ENCODE measurements around the gene REM2. TPM values are rescaled to one million over a fixed set of nuclear protein-coding genes. Genes with fewer than 3 reads are reported as not detected.

The REM2 gene
- total RNA-seq, 1 experiment from 2014 or later = 0.73 TPM

DNA sequence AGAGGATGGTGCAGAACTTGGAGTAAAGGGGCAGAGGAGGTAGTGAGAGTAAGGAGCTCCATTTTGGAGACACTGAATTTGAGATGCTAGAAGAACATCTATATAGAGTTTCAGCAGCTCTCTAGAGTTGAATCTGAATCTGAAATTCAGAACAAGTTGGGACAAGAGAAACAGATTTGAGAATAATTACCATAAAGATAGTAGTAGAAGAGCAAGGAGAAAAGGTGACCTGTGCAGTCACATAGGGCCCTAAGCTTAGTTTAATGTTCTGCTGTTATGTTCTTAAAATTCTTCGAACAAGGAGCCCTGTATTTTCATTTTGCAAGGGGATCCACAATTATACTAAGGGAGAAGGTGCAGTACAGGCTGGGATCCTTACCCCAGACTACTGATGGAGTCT lies 7.4 kb downstream of the REM2 start:
- H3K36me3 ChIP-seq (replicated peaks; ENCODE audit: control insufficient read depth, insufficient read depth, low read length) = no peaks in the 10 kb centered on the region
- H3K4me3 ChIP-seq (ENCODE audit: insufficient read depth, low read depth, low read length) = no peak overlapping the region
- H3K27me3 ChIP-seq (ENCODE audit: control insufficient read depth, insufficient read depth, low read length) = peaks cover 10% of the 10 kb centered on the region
- DNase-seq = no peak

DNA sequence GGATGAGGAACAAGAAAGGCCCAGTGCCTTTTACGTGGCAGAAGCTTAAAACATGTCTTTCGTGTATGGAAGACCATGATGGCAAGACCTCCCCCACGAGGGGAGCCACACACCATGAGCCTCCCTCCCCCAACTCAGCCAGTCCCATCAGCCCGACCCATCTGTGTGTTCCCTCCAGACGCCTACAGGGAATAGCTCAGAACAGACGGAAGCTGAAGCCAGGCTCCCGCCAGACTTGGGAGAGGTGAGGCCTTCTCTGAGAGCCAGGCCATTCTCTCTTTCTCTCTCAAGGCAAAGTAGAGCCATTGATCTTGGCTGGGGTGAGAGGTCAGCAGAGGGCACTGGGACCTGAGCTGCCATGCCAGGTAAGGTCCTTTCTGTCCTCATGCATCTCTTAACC lies 9.5 kb downstream of the REM2 start:
- peaks cover 20% of the 10 kb centered on the region for H3K27me3 ChIP-seq (ENCODE audit: control insufficient read depth, insufficient read depth, low read length)
- no peak overlapping the region for H3K4me3 ChIP-seq (ENCODE audit: insufficient read depth, low read depth, low read length)
- no peaks in the 10 kb centered on the region for H3K36me3 ChIP-seq (replicated peaks; ENCODE audit: control insufficient read depth, insufficient read depth, low read length)
- DNase-seq = no peak

DNA sequence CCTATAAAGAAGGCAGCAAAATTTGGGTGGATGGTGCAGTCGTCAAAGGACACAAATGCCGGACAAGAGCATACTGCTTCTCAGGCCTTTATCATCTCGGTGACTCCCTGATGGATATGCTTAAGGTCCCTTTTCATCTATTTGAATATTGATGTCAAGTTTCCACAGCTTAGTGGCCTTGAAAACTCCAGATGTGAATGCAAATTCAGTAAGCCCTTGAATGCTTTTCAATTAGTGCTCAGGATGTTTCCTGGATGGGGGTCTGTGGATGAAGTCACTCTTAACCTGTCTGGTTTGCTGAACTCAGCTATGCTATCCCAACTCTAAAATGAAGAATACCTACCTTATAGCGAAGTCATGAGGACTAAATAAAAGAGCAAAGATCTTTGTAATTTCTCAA lies 10.7 kb downstream of the REM2 start:
- DNase-seq = no peak
- Histone ChIP-seq H3K27me3 (ENCODE audit: control insufficient read depth, insufficient read depth, low read length) (peaks cover 32% of the 10 kb centered on the region), H3K4me3 (ENCODE audit: insufficient read depth, low read depth, low read length) (no peak overlapping the region), H3K36me3 (replicated peaks; ENCODE audit: control insufficient read depth, insufficient read depth, low read length) (no peaks in the 10 kb centered on the region)

GRCh38 chr14:22895402-22895801 lies 12.4 kb downstream of the REM2 start:
- Histone ChIP-seq H3K27me3 (ENCODE audit: control insufficient read depth, insufficient read depth, low read length) (peaks cover 33% of the 10 kb centered on the region), H3K36me3 (replicated peaks; ENCODE audit: control insufficient read depth, insufficient read depth, low read length) (no peaks in the 10 kb centered on the region), H3K4me3 (ENCODE audit: insufficient read depth, low read depth, low read length) (no peak overlapping the region)
- DNase-seq = no peak

GRCh38 chr14:22896356-22896755 lies 13.3 kb downstream of the REM2 start:
- Histone ChIP-seq H3K4me3 (ENCODE audit: insufficient read depth, low read depth, low read length) (no peak overlapping the region), H3K27me3 (ENCODE audit: control insufficient read depth, insufficient read depth, low read length) (peaks cover 33% of the 10 kb centered on the region), H3K36me3 (replicated peaks; ENCODE audit: control insufficient read depth, insufficient read depth, low read length) (peaks cover 7% of the 10 kb centered on the region)
- DNase-seq = no peak

DNA sequence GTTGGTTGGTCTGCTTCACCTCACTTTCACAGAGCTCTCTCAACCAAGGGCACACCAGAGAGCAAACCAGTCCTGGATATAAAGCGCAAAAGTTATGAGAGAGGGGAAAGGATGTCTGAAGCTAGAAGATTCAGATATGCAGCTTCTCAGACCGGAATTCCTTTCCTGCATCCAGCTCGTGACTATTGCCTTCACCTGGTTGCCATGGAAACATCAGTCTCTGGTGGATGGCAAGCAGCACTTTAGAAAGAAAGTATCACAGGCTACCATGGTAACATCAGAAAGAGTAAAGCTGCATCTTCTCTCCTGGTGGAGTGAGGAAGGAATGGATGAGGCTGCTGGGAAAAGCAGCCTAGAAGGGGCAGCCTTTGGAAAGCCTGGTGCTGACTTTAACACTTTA lies 13.7 kb downstream of the REM2 start:
- peak; percentile 42 for DNase-seq
- Histone ChIP-seq H3K27me3 (ENCODE audit: control insufficient read depth, insufficient read depth, low read length) (peaks cover 33% of the 10 kb centered on the region), H3K4me3 (ENCODE audit: insufficient read depth, low read depth, low read length) (no peak overlapping the region)

DNA sequence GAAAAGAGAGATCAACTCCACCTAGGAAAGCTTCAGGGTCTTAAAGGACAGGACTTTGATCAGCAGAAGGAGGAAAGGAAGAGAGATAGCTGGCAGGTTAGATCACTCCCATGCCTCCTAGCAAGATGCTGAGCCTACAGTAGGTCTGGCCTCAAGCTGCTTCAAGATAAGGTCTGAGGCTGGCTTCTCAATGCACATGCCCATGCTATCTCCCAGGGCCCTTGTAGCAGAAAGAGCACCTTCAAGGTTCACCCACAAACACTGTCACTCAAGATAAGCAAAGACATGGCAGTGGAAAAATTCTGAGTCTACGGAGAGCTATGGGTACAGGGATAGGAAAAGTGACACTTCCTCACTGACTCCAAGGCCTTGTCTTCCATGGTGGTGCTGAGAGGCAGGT lies 14.3 kb downstream of the REM2 start:
- no peak overlapping the region for H3K4me3 ChIP-seq (ENCODE audit: insufficient read depth, low read depth, low read length)
- peaks cover 33% of the 10 kb centered on the region for H3K27me3 ChIP-seq (ENCODE audit: control insufficient read depth, insufficient read depth, low read length)
- DNase-seq = no peak
- peaks cover 10% of the 10 kb centered on the region for H3K36me3 ChIP-seq (replicated peaks; ENCODE audit: control insufficient read depth, insufficient read depth, low read length)

More for the DNA sequence above, 13.7 kb downstream of the REM2 start:
- H3K36me3 ChIP-seq (replicated peaks; ENCODE audit: control insufficient read depth, insufficient read depth, low read length) = peaks cover 10% of the 10 kb centered on the region

GRCh38 chr14:22898302-22899090 lies 15.5 kb downstream of the REM2 start:
- Histone ChIP-seq H3K4me3 (ENCODE audit: insufficient read depth, low read depth, low read length) (no peak overlapping the region), H3K36me3 (replicated peaks; ENCODE audit: control insufficient read depth, insufficient read depth, low read length) (peaks cover 16% of the 10 kb centered on the region), H3K27me3 (ENCODE audit: control insufficient read depth, insufficient read depth, low read length) (peaks cover 33% of the 10 kb centered on the region)
- DNase-seq = no peak

DNA sequence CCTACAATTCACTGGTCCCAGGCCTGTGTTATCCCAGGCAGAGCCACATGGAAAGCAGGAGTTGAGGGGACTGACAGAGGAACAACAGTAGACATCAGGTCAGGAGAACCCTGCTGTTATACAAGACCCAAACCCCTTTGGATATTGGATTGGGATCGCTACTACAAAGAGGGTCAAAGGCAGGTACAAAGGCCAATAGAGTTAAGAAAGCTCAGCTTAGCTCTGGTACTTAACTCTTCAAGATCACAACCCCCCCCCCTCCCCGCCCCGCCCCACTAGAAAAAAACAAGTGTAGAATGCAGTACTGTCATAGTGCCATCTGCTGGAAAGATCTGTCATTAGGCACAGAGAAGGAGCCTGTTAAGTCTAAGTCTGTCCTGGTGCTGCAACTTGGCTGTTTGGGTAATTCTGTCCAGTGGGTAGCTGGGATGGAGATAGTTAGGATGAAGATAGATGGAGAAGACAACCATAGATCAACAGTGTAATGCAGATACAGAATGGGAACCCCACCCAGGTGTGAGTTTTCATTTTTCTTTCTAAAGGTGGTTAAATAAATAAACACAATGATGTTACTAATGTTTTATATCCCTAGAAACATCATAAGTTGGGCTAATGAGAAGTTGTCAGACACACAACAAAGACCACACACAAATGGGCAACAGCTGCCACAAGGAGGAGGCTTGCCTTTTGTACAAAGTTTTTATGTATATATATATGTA lies 17.2 kb downstream of the REM2 start:
- peaks cover 33% of the 10 kb centered on the region for H3K27me3 ChIP-seq (ENCODE audit: control insufficient read depth, insufficient read depth, low read length)
- peaks cover 26% of the 10 kb centered on the region for H3K36me3 ChIP-seq (replicated peaks; ENCODE audit: control insufficient read depth, insufficient read depth, low read length)
- peak; percentile 83 for DNase-seq
- no peak overlapping the region for H3K4me3 ChIP-seq (ENCODE audit: insufficient read depth, low read depth, low read length)

DNA sequence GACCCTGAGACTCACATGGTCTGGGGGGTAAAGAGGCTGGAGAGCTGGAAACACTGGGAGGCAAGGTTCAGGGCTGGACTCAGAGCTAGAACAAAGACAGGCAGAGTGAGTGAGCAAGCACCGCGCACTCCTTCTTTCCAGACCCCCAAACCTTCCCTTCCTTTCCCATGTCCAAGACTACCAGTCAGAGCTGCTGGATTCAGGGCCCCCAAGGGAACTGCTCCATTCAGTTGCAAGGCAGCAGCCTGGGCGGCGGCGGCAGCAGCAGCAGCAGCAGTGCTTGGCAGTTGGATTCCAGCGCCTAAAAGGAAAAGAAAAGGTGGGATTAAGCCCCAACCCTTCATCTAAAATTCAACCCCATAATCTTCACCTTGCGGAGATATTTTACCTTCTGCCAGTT lies 18.8 kb downstream of the REM2 start:
- Histone ChIP-seq H3K4me3 (ENCODE audit: insufficient read depth, low read depth, low read length) (no peak overlapping the region), H3K36me3 (replicated peaks; ENCODE audit: control insufficient read depth, insufficient read depth, low read length) (peaks cover 35% of the 10 kb centered on the region), H3K27me3 (ENCODE audit: control insufficient read depth, insufficient read depth, low read length) (peaks cover 19% of the 10 kb centered on the region)
- no peak for DNase-seq

GRCh38 chr14:22903742-22904087 lies 20.7 kb downstream of the REM2 start:
- peaks cover under 1% of the 10 kb centered on the region; the same call in 1 of the 2 replicates for H3K27me3 ChIP-seq (ENCODE audit: control insufficient read depth, insufficient read depth, low read length)
- peaks cover 36% of the 10 kb centered on the region for H3K36me3 ChIP-seq (replicated peaks; ENCODE audit: control insufficient read depth, insufficient read depth, low read length)
- DNase-seq = no peak

DNA sequence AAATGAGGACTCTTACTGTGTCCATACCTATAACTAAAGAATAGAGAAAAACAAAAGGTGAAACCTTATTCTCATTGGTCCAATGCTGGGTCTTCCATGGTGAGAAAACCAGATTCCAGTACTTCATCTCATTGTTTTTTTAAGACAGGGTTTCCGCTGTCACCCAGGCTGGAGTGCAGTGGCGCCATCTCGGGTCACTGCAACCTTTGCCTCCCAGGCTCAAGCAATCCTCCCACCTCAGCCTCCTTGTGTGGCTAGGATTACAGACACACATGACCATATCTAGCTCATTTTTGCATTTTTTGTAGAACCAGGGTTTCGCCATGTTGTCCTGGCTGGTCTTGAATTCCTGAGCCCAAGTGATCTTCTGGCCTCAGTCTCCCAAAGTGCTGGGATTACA lies 22.6 kb downstream of the REM2 start:
- no peak overlapping the region for H3K4me3 ChIP-seq (ENCODE audit: insufficient read depth, low read depth, low read length)
- DNase-seq = no peak
- H3K36me3 ChIP-seq (replicated peaks; ENCODE audit: control insufficient read depth, insufficient read depth, low read length) = peaks cover 40% of the 10 kb centered on the region
- H3K27me3 ChIP-seq (ENCODE audit: control insufficient read depth, insufficient read depth, low read length) = no peaks in the 10 kb centered on the region

More at GRCh38 chr14:22903742-22904087, 20.7 kb downstream of the REM2 start:
- H3K4me3 ChIP-seq (ENCODE audit: insufficient read depth, low read depth, low read length) = no peak overlapping the region

GRCh38 chr14:22906073-22906472 lies 23.1 kb downstream of the REM2 start:
- peaks cover 36% of the 10 kb centered on the region for H3K36me3 ChIP-seq (replicated peaks; ENCODE audit: control insufficient read depth, insufficient read depth, low read length)
- DNase-seq = no peak
- no peak overlapping the region for H3K4me3 ChIP-seq (ENCODE audit: insufficient read depth, low read depth, low read length)
- no peaks in the 10 kb centered on the region for H3K27me3 ChIP-seq (ENCODE audit: control insufficient read depth, insufficient read depth, low read length)

DNA sequence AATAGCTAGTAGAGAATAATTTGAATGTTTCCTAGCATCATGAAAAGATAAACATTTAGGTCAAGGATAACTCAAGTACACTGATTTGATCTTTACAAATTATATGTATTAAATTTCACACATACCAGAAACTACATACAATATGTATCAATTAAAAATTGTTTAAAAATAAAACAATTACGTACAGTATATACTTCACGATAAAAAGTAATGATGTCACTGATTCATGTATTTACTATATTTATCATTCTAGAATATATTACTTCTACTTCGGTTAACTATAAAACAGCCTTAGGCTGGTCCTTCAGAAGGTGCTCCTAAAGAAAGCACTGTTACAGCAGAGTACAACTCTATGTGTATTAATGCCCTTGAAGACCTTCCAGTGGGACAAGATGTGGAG lies 24.4 kb downstream of the REM2 start:
- Histone ChIP-seq H3K27me3 (ENCODE audit: control insufficient read depth, insufficient read depth, low read length) (no peaks in the 10 kb centered on the region), H3K36me3 (replicated peaks; ENCODE audit: control insufficient read depth, insufficient read depth, low read length) (peaks cover 30% of the 10 kb centered on the region), H3K4me3 (ENCODE audit: insufficient read depth, low read depth, low read length) (no peak overlapping the region)
- DNase-seq = no peak

DNA sequence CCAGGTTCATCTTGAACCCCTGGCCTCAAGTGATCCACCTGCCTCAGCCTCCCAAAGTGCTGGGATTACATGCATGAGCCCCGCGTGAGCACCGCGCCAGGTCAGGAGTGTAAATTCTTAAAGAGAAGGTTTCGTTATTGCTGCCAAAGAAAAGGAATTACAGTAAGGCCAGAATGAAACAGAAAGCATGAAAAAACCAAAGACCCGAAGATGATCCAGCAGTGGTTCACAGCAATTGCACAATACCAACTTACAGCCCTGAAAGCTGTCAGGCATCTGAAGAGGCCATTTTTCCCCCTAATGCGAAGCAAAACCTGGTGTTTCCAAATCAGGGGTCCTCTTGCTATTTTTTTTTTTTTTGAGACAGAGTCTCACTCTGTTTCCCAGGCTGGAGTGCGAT lies 25.6 kb downstream of the REM2 start:
- no peaks in the 10 kb centered on the region for H3K27me3 ChIP-seq (ENCODE audit: control insufficient read depth, insufficient read depth, low read length)
- H3K36me3 ChIP-seq (replicated peaks; ENCODE audit: control insufficient read depth, insufficient read depth, low read length) = peaks cover 24% of the 10 kb centered on the region
- no peak overlapping the region for H3K4me3 ChIP-seq (ENCODE audit: insufficient read depth, low read depth, low read length)
- DNase-seq = no peak
